Effector CD4-positive, alpha-beta T cell (primary cell): ENCODE measurements around the gene SOWAHD.
"Not testable (repeated sequence)": the region's sequence is repeated elsewhere in the genome, so short reads cannot be mapped to it uniquely, and the experiment has no call there.

ENCODE experiments used
- DNase-seq: peaks from one replicate; pipeline ENCODE4 v3.0.0-alpha.2; 2020

Gene SOWAHD

DNA sequence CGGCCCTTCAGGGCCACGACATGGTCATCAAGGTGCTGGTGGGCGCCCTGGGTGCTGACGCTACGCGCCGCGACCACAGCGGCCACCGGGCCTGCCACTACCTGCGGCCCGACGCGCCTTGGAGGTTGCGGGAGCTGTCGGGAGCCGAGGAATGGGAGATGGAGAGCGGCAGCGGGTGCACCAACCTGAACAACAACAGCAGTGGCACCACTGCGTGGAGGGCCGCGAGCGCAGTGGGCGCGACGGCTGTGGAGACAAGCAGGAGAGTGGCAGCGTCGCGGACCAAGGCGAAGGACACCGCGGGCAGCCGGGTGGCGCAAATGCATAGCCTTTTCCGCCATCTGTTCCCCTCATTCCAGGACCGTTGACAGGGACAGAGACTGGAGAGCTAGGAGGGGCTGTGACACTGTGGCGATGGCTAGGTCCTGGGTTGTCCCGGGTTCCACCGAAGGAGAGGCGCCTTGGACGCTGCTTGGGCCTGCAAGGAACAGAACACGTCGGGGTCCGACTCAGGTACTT is 919 bp downstream of the SOWAHD start:
- no peak for DNase-seq

DNA sequence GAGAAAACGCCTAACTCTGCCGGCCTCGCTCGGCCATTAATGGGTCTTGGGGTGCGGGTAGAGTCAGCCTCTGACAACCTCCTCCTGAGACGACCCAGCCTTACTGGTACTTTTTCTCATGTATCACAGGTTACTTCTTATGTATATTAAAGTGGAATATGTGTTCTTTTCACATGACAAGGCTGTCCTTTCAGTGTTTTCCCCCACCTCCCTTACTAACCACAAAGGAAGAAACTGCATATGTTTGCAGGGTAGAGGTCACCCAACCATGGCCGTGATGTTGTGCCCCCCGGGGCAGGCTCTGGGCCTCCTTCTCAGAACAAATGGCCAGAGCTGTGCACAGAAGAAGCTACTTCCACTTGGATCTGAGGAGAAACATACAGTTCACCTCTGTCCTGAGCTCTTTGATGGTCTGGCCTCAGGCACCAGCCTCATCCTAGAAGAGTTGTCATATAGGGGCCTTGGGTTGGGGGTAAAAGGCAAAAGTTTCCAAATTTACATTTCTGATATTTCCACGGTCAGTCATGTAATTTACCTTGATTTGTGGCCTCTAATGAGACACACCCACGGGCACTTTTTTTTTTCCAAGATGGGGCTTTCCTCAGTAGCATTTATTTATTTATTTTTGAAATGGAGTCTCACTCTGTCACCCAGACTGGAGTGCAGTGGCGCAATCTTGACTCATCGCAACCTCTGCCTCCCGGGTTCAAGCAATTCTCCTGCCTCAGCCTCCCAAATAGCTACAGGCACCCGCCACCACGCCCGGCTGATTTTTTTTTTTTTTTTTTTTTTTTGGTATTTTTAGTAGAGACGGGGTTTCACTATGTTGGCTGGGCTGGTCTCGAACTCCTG is 1.9 kb downstream of the SOWAHD start:
- no peak for DNase-seq

DNA sequence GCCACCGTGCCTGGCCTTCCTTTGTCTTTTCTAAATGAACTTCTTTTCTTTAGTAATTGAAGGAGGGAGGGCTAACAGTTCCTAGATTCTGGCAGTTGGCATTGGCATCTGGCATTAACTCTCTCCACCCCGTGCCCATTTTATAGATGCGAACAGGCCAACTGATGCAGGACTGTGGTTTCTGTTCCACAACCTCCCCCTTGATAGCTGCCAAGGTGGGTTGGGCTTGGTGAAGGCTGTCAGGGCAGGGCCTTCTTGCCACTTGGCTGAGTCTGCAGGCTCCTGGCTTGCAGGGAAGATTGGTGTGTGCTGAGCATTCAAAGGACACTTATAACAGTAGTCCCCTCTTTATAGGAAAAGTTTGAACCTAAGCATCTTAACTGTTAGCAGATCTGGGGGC is 4.3 kb downstream of the SOWAHD start:
- DNase-seq = no peak

DNA sequence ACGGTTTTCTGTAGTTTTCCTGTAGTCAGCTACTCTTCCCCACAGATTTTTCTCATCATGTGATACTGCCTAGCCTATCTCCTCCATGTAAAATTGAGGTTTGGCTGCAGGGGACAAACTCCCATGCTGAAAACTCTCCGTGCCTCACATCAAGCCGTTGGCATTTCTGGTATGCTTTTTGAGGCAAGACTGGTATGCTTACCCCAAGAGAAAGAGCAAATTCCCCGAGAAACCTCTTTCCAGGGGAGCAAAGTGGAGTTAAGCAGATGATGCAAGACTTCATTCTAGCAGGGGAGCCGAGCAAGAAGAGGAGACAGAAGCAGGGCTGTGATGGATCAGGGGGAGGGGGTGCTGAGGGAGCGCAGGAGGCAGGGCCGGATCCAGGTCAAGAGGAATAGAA is 4.8 kb downstream of the SOWAHD start:
- no peak for DNase-seq

DNA sequence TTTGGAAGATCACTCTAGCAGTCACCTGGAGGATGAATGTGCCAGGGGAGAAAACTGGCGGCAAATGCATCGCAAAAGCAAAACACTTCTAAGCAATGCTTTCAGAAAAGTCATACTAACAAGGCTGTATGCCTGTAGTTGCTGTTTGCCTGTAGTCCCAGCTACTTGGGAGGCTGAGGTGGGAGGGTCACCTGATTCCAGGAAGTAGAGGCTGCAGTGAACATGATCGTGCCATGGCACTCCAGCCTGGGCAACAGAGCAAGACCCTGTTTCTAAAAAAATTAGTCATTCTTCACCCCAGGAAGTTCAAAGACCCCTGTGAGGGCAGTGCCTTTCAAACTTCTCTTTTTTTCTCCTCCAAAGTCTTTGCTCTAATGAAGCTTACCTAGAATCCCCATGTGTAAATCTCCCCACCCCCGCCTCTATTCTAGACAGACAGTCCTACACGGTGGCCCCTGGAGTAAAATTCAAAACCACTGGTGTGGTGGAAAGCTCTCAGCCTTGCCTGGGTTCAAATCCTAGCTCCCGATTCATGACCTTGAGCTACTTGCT is 5.5 kb downstream of the SOWAHD start:
- DNase-seq = no peak

DNA sequence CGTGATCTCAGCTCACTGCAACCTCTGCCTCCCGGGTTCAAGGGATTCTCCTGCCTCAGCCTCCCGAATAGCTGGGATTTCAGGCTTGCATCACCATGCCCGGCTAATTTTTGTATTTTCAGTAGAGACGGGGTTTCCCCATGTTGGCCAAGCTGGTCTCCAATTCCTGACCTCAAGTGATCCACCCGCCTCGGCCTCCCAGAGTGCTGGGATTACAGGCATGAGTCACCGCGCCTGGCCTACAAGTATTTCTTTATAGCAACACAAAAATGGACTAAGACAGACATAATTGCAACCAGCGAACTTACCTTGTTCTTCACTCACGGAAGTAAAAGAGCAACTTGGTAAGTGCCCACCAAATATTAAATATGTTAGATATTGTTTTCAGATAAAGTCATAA is 10.0 kb downstream of the SOWAHD start:
- DNase-seq = not testable (repeated sequence)

DNA sequence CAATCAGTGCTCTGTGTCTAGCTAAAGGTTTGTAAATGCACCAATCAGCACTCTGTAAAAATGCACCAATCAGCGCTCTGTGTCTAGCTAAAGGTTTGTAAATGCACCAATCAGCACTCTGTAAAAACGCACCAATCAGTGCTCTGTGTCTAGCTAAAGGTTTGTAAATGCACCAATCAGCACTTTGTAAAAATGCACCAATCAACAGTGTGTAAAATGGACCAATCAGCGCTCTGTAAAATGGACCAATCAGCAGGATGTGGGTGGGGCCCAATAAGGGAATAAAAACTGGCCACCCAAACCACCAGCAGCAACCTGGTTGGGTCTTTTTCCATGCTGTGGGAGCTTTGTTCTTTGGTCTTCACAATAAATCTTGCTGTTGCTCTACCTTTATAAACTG is 11.0 kb downstream of the SOWAHD start:
- DNase-seq = not testable (repeated sequence)

DNA sequence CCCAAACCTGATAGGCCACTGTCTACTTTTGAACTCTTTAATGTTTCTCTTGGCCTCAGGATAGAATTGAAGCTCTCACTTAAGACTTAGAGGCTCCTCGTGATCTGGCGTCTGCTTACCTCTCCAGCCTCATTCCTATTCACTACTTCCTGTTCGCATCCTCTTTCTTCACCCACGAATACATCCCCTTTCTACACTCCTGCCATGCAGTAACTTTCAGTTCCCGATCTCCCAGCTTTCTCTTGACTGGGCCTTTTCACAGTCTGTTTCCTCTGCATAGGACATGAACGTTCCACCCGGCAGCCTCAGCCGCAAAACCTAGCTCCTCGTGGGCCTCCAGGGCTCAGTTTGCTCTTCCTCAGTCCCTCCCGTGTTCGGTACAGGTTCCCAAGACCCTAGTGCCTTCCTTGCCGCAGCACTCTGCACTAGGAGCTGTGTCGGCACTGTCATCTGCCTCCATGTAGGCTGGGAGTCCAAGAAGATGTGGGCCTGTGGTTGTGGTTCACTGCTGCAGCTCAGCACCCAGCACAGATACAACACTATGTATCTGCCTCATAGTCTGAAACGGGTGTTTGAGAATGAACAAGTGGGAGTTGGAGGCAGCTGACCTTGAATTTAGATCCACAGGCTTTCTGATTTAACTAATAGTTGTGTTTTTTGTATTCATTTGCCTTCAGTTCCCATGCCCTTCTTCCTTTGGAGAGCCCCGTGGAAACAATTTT is 17.3 kb downstream of the SOWAHD start:
- no peak for DNase-seq

DNA sequence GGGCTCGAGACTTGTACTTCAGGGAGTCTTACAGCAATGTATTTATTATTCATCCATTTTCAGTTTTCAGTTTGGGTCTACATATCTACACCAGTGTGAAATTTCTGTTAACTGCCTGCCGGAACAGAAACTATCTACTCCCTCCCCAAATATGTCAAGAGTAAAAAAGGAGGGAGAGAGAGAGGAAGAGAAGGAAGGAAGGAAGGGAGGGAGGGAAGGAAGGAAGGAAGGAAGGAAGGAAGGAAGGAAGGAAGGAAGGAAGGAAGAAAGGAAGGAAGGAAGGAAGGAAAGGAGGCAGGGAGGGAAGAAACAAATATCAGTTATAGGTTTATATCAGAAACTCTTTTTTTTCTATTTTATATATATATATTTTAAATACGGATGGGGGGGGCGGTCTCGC is 20.4 kb downstream of the SOWAHD start:
- DNase-seq = no peak

DNA sequence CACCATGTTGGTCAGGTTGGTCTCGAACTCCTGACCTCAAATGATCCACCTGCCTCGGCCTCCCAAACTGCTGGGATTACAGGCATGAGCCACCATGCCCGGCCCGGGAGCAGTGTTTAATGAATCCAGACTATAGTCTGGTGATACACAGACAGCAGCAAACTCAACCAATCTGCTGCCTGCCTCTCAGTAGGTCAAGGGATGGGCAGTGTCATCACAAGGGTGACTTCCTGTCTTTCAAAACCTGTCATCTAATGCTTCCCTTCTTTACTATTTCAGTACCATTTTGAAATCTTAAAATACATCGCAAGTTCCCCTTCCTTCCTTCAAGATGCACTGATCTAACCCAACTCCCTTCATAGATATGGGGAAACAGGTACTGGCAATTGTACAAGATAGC is 24.6 kb downstream of the SOWAHD start:
- no peak for DNase-seq

DNA sequence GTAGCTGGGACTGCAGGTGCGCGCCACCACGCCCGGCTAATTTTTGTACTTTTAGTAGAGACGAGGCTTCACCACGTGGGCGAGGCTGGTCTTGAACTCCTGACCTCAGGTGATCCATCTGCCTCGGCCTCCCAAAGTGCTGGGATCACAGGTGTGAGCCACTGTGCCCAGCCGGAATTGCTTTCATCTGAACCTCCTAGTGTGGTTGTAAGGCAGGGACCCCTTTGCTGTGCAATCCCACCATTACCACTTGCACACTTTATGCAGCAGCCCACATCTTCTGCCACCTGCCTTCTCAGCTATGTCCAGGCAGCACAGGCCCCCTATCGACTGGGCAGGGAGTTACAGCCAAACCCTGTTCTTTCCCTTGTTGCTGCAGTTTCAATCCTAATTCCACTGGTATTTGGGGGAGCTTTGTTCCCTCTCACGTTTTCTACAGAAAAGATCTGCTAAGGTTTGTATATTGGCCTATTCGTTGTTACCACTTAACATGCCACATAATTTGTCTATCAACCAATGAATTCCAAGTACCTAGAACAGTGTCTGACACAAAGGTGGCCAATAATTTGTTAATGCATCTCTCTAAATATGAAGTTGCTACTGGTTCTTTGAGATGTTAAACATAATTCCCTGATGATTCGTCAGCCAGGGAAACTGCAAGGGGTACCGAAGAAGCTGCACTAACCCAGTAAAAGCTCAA is 26.5 kb downstream of the SOWAHD start:
- peak; percentile 31 for DNase-seq

DNA sequence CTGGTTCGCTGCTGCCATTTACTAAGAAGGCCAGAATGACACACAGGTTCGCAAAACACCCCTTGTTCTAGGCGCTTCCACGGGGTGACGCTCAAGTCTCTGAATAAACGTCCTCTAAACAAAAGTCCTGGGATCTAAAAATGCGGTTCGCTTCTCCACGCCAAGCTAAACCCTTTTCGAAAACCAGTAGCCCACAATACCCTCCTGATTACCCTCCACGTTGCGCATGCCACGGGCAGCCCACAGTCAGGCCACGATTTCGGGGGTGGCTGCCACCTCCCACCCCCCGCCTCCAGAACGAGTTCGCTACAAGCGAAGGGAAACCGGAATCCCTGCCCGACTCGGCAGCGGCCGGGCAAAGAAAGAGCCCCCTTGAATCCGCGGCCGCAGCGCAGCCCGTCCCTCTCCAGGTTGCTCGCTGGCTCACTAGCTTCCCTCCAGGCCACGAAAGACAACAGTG is 32.6 kb downstream of the SOWAHD start:
- peak; percentile 10 for DNase-seq

DNA sequence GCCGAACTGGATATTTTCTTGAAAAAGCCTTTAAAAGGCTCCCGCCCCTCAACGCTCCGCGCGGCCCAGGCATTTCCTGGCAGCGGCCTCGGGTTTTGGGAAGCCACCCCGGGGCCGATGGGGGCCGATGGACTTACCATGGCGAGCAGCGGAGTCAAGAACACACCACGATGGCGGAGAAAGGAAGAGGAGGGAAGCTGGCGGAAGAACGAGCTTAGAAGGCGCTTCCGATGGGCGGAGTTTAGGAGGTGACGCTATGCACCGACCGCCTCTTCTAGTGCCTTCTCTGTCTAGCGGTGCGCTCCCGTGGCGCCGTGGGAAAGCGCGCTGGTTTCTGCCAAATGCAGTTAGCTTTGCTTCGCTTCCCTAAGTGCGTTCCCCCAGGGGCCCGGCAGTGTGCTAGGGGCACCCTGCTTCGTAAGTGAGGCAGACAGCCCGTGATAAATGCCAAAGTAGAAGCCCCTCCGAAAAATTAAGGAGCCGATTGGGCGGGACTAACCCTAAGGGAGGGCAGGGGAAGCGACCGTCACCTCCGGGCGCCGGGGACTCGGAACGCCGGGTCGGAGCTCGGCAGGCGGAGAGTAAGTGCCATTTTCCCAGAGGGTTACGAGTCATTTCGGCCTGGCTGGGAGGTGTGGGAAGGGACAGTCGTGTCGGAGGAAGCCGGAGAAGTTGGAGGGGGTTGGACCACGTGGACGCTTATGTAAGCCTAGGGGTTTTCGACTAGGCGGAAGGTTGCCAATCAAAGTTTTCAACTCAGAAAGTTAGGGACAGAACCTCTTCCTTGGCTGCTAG is 33.2 kb downstream of the SOWAHD start, which contains the start of gene RPL39:
RPL39 (minus strand) TSS at position 194 of the 795 bp plus-strand sequence; CDS start at position 140, 54 bp downstream.
- DNase-seq = peak; percentile 68

DNA sequence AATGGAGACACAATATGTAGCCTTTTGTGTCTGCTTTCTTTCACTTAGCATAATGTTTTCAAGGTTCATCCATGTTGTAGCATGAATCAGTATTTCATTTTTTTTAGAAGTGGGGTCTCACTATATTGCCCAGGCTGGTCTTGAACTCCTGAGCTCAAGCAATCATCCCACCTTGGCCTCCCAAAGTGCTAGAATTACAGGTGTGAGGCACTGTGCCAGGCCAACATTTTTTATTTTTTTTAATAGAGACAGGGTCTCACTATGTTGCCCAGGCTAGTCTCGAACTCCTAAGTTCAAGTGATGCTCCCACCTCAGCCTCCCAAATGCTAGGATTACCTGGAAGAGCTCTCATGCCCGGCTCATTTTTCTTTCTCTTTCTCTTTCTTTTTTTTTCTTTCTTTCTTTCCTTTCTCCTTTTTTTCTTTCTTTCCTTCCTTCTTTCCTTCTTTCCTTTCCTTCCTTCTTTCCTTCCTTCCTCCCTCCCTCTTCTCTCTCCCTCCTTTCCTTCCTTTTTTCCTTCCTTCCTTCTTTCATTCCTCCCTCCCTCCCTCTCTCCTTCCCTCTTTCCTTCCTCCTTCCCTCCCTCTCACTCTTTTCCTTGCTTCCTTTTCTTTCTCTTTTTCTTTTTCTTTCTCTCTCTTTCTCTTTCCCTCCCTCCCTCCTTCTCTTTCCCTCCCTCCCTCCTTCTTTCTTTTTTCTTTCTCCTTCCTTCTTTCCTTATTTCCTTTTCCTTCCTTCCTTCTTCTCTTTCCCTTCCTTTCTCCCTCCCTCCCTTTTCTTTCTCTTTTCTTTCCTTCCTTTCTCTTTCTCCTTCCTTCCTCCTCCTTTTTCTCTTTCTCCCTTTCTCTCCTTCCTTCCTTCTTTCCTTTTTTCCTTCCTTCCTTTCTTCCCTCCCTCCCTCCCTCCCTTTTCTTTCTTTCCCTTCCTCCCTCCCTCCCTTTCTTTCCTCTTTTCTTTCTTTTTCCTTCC is 43.1 kb downstream of the SOWAHD start:
- DNase-seq = no peak

DNA sequence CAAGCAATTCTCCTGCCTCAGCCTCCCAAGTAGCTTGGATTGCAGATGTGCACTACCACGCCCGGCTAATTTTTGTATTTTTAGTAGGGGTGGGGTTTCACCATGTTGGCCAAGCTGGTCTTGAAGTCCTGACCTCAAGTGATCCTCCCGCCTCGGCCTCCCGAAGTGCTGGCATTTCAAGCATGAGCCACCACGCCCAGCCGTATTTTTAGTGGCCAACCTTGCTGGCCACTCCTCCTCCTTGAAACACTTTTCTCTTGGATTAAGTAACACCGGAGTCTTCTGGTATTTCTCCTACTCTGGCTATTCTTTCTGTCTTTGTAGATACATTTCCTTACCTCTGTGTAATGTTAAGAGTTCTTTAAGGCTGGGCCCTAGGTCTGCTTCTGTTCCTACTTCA is 44.2 kb downstream of the SOWAHD start:
- no peak for DNase-seq

DNA sequence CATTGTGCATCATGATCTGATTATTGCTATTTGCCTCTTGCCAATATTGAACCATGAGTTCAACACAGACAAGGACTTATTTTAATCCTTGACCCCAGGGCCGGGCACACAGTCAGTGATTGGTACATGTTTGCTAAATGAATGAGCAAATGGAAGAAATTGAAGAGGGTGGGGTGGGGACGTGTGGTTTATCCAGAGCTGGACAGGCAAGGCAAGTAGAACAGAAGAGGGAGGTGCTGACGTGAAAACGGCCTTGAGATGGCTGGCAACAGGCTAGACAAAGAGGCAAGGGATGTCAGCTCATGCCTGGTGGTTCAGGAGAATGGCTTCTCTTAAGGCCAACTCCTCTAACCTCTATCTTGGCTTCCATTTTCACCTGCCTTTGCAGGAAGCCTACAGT is 50.1 kb downstream of the SOWAHD start:
- DNase-seq = not testable (repeated sequence)

DNA sequence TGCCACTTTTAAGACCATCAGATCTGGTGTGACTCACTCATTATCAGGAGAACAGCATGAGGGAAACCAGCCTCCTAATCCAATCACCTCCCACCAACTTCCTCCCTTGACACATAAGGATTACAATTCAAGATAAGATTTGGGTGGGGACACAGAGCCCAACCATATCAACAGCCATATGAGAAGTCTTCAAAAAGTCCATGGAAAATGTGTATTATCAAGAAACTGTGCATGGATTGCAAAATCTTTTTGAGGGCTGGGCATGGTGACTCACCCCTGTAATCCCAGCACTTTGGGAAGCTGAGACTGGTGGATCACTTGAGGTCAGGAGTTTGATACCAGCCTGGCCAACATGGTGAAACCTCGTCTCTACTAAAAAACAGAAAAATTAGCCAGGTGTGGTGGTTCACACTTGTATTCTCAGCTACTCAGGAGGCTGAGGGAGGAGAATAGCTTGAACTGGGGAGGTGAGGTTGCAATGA is 50.8 kb downstream of the SOWAHD start:
- no peak for DNase-seq
